HG02571 (cell line): ENCODE measurements around the gene PRDX2.
A peak's percentile ranks its signal among the peaks of the same experiment; 100 is the strongest.

Source experiments
- ATAC-seq: cut with Tn5 transposase; IDR thresholded peaks from one replicate; pipeline ENCODE4 v1.9.1; 2021; ENCODE audit warnings: mild to moderate bottlenecking, moderate library complexity; ENCODE audit not compliant: unreplicated experiment

Gene PRDX2

DNA sequence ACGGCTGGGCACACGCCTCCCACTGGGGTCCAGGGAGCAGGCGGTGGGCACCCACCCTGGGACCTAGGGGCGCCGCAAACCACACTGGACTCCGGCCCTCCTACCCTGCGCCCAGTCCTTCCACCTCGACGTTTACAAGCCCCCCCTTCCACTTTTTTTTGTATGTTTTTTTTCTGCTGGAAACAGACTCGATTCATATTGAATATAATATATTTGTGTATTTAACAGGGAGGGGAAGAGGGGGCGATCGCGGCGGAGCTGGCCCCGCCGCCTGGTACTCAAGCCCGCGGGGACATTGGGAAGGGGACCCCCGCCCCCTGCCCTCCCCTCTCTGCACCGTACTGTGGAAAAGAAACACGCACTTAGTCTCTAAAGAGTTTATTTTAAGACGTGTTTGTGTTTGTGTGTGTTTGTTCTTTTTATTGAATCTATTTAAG, 8.7 kb downstream of the PRDX2 start:
- no peak for ATAC-seq

GRCh38 chr19:12792051-12792852, 9.3 kb downstream of the PRDX2 start:
- no peak for ATAC-seq

GRCh38 chr19:12791345-12792050, 10.1 kb downstream of the PRDX2 start, which contains the start of gene JUNB:
Gene JUNB, plus strand, starts transcription at chr19:12791486. Its CDS starts 286 bp downstream, at chr19:12791772.
- ATAC-seq, result peak; percentile 30

GRCh38 chr19:12790628-12791344, 10.8 kb downstream of the PRDX2 start:
- ATAC-seq, result no peak

DNA sequence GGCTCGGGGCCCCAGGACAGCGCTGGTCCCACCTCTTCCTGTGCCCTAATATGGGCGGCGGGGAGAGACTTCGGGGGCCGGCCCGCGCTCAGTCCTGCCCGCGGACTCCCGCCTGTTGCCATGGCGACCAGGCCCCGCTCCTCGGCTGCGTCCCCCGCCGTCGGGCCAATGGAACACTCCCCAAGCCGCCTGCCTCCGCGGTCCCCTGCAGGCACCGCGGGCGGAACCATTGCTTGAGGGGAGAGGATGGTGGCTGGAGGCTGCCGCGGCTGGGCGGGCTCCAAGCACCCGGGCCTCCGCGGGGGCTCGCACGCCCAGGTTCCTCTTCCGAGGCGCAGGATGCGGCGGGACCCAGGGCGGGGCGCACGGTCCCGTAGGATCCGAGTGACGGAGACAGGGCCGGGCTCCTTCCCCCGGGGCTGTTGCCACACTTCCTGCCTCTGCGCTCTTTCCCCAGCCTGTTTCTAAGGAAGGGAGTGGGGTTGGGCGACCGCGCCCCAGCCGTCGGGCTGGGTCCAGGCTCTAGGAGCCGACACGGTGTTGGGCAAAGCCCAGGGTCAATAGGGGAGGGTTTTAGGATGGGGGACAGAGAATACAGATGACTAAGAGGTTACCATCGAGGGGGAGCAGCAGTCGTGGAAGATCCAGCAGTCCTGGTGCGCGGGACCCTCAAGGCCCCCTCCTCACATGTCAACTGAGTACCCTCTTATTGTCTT, 11.5 kb downstream of the PRDX2 start:
- ATAC-seq, result peak; percentile 31

GRCh38 chr19:12789098-12789903, 12.3 kb downstream of the PRDX2 start:
- no peak for ATAC-seq

GRCh38 chr19:12788682-12789097, 12.9 kb downstream of the PRDX2 start:
- no peak for ATAC-seq

GRCh38 chr19:12788042-12788681, 13.4 kb downstream of the PRDX2 start:
- ATAC-seq, result no peak

GRCh38 chr19:12787458-12787857, 14.1 kb downstream of the PRDX2 start:
- no peak for ATAC-seq

DNA sequence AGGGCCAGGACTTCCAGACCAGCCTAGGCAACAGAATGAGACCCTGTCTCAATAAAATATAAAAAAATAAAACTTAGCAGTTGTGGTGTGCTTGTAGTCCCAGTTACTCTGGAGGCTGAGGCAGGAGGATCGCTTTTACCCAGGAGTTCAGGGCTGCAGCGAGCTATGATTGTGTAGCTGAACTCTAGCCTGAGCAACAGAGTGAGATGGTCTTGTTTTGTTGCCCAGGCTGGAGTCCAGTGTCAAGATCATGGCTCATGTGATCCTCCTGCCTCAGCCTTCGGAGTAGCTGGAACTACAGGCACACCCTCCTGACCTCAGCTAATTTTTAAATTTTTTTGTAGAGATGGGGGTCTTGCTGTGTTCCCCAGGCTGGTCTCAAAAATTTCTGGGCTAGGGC, 14.6 kb downstream of the PRDX2 start:
- ATAC-seq, result no peak

- ATAC-seq, result no peak
Measured at GRCh38 chr19:12786141-12786870, 15.3 kb downstream of the PRDX2 start.

DNA sequence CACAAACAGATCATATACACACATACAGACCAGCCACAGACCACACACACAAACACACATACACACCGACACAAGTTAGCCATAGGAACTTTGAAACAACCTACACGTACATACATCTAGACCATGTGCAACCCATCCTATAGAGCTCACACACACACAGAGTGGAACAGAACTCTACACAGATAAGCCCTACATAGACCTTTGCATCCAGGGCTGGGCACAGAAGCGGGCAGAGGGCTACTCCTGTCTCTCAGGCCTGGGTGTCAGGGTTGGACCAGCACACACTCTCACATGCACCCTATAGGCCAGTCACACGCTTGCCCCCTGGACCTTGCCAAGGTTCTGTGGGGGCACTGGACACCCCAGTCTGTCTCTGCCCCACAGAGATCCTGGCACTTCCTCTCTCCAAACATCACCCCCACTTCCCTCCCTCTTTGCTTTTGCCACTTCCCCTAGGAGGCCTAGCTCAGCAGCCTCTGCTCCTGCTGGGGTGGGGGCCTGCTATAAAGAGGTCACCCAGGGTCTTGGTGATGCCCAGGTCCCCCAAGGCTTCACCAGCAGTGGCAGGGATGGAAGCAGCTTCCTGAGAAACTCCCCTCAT, 16.1 kb downstream of the PRDX2 start:
- ATAC-seq, result no peak

- no peak for ATAC-seq
Measured at GRCh38 chr19:12784871-12785430, 16.6 kb downstream of the PRDX2 start.

- ATAC-seq, result no peak
Measured at GRCh38 chr19:12784394-12784870, 17.2 kb downstream of the PRDX2 start.

GRCh38 chr19:12783849-12784393, 17.7 kb downstream of the PRDX2 start:
- no peak for ATAC-seq

GRCh38 chr19:12783291-12783848, 18.2 kb downstream of the PRDX2 start:
- no peak for ATAC-seq
